AG09309 (cell line): ENCODE results near the gene DYNC1H1.
"Not testable (repeated sequence)": the region's sequence is repeated elsewhere in the genome, so short reads cannot be mapped to it uniquely, and the experiment has no call there.

Experiments used
- DNase-seq: peaks from one replicate; pipeline ENCODE4 v3.0.0-alpha.2; 2010; ENCODE audit warnings: low read depth
- H3K4me3 ChIP-seq: 2 replicates; pipeline ENCODE4 v1.5.1; 2011; ENCODE audit warnings: mild to moderate bottlenecking, low read depth, low read length, moderate library complexity; ENCODE audit not compliant: control insufficient read depth
- CTCF ChIP-seq: IDR thresholded peaks from 2 replicates; pipeline ENCODE4 v1.5.1; 2011; ENCODE audit warnings: mild to moderate bottlenecking, low read depth, low read length, inconsistent platforms; ENCODE audit not compliant: insufficient read depth, control insufficient read depth; ENCODE audit errors: missing control alignments

DYNC1H1 gene

GRCh38 chr14:102071283-102071998, 107.1 kb downstream of the DYNC1H1 start:
- TF ChIP-seq CTCF = no peak
- H3K4me3 ChIP-seq = no peak overlapping the region
- DNase-seq = no peak

- no peak for TF ChIP-seq CTCF
- H3K4me3 ChIP-seq = no peak overlapping the region
- no peak for DNase-seq
Observed at GRCh38 chr14:102074415-102074964, 110.1 kb downstream of the DYNC1H1 start.

GRCh38 chr14:102075155-102075554, 110.8 kb downstream of the DYNC1H1 start:
- H3K4me3 ChIP-seq = no peak overlapping the region
- no peak for TF ChIP-seq CTCF
- no peak for DNase-seq

GRCh38 chr14:102077382-102077709, 113.0 kb downstream of the DYNC1H1 start:
- no peak for DNase-seq
- TF ChIP-seq CTCF = no peak

GRCh38 chr14:102078361-102078791, 114.0 kb downstream of the DYNC1H1 start:
- not testable (repeated sequence) for DNase-seq

More at GRCh38 chr14:102077382-102077709, 113.0 kb downstream of the DYNC1H1 start:
- H3K4me3 ChIP-seq = no peak overlapping the region

GRCh38 chr14:102078831-102079699, 114.7 kb downstream of the DYNC1H1 start:
- no peak overlapping the region for H3K4me3 ChIP-seq
- no peak for DNase-seq
- TF ChIP-seq CTCF = no peak

More at GRCh38 chr14:102078361-102078791, 114.0 kb downstream of the DYNC1H1 start:
- not testable (repeated sequence) for H3K4me3 ChIP-seq

GRCh38 chr14:102079700-102079979, 115.3 kb downstream of the DYNC1H1 start:
- no peak for TF ChIP-seq CTCF
- DNase-seq = no peak
- H3K4me3 ChIP-seq = no peak overlapping the region
